Amygdala (tissue), 56 donors: ENCODE data around the gene CDC42BPB.
"Not testable (repeated sequence)": the region's sequence is repeated elsewhere in the genome, so short reads cannot be mapped to it uniquely, and the experiment has no call there.

ENCODE experiments used
- DNase-seq, 56 donors: peaks; one replicate each; lab custom pipeline; 2025; lab: John Stamatoyannopoulos, UW

Gene CDC42BPB

DNA sequence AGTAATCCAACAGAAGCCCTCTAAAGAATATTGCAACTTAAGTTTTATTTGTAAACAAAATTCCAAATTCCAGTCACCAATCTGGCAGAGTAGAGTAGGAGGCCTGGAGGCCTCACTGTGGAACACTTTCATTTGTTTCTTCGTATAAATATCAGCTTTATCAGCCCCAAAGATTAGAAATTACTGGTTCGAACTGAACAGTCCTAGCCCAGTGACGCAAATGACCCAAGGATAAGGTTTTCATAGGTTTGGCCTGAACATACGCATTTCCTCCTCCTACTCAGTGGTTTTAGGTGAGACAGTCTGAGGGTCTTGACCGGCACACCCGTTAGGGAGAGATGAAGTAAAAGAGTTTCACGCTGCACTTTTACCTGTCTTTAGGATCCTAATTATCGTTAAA lies 1.7 kb downstream of the CDC42BPB start:
- no peak for DNase-seq

DNA sequence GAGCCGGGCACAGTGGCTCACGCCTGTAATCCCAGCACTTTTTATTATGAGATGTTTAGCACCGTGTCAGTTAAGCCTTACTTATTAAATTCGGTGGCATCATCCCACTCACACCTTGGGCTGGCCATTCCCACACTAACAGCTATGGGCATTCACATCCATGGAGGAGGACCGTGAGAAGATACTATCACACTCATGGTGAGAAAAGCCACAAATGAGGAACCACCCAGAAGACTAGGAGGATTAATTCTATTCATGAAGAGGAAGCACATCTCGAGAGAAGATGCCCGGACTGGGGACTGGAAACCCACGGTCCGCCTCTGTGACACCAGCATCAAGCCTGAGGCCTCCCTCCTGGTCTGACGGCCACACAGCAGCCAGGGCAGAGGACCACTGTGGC lies 4.9 kb downstream of the CDC42BPB start:
- DNase-seq, result no peak

GRCh38 chr14:103050935-103051334 lies 6.4 kb downstream of the CDC42BPB start:
- DNase-seq, result no peak

DNA sequence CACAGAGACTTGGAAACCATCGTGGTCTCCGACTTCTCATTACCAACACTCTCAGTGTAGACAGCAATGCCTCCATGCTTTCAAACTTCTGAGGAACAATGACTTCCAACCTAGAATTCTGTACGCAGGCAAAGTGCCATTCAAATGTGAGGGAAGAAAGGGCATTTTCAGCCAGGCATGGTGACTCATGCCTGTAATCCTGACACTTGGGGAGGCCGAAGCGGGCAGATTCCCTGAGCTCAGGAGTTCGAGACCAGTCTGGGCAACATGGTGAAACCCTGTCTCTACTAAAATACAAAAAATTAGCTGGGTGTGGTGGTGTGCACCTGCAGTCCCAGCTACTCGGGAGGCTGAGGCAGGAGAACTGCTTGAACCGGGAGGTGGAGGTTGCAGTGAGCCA lies 9.9 kb downstream of the CDC42BPB start:
- DNase-seq, result not testable (repeated sequence)

DNA sequence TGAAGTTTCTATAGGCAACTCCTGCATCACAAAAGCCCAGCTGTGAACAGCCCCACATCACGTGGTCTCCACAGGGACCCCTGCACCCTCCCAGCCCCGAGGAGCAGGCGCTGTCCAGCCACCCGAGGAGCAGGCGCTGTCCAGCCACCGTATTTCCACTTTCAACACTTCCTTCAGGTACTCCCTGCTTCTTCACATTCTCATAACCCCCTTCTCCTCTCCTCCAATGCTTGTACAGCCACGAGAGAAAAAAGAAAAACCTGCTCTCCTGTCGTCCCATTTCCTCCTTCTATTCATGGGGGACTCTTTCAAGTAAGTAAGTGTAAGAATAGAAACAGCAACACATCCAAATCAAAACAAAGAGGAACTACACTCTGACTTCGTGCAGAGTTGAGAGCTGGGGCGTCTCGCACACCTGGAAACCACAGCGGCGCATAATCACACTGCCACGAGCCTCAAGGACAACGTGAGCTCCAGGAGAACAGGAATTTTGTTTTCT lies 11.9 kb downstream of the CDC42BPB start:
- DNase-seq, result no peak

- no peak for DNase-seq
Observed at GRCh38 chr14:103043257-103044015, 13.9 kb downstream of the CDC42BPB start.

DNA sequence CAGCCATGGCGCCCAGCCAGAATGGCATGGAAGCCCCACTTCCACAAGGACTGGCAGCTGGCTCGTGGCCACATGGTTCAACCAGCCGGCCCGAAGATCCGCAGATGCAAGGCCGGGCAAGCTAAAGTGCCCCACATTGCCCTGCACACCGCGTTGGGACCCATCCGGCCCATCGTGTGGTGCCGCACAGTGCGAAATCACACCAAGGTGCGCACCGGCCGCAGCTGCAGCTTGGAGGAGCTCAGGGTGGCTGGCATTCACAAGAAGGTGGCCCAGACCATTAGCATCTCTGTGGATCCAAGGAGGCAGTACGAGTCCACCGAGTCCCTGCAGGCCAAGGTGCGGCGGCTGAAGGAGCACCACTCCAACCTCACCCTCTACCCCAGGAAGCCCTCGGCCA lies 15.9 kb downstream of the CDC42BPB start:
- DNase-seq, result no peak

- DNase-seq, result no peak
Observed at GRCh38 chr14:103033681-103034096, 23.7 kb downstream of the CDC42BPB start.

DNA sequence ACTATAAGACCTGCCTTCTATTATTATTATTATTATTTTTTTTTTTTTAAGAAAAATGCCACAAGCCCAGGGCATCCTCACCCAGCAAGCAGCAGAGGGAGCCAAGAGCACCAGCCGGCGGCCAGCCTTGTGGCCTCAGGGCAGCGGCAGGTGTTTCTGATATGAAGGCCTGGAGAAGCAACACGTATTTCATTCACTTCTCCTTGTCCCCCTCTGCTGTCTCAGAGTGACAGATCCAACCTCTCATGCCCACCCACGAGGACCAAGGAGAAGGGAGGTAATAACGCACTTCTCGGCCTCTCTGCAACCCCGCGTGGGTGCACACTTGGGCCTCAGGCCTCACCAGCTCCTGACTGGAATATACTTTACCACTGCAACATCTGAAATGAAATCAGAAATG lies 25.4 kb downstream of the CDC42BPB start:
- no peak for DNase-seq

- DNase-seq, result no peak
Observed at GRCh38 chr14:103031566-103031911, 25.8 kb downstream of the CDC42BPB start.

GRCh38 chr14:103030741-103031565 lies 26.4 kb downstream of the CDC42BPB start:
- no peak for DNase-seq

- no peak for DNase-seq
Observed at GRCh38 chr14:103029936-103030335, 27.4 kb downstream of the CDC42BPB start.

GRCh38 chr14:103028772-103029171 lies 28.6 kb downstream of the CDC42BPB start:
- DNase-seq, result no peak

DNA sequence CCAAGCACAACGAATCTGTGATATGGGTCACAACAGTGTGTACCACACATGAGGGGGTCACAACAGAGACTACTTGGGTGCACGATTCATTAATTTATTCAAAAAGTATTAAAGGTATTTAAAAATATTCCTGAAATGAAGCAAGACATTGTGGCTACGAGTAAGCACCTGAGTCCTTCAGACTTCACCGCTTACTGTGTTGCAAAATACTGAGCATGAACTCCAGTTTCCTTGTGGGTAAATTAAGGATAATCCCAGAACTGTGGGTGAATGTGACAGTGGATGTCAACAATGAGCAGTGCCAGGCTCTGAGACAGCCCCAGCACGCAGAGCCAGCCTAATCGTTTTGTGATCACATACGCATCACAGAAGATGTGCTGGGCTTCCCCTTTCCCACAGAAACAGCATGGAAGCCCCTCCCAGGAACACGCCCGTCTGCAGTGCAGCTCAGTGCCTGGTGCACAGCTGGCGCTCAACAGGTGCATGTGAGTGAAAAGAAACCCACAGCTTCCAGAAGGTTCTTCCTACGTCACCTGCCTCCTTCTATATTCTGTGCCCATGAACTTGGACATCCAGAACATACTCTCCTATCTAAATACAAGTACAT lies 29.1 kb downstream of the CDC42BPB start:
- DNase-seq, result no peak

GRCh38 chr14:103027451-103027850 lies 29.9 kb downstream of the CDC42BPB start:
- DNase-seq, result no peak

DNA sequence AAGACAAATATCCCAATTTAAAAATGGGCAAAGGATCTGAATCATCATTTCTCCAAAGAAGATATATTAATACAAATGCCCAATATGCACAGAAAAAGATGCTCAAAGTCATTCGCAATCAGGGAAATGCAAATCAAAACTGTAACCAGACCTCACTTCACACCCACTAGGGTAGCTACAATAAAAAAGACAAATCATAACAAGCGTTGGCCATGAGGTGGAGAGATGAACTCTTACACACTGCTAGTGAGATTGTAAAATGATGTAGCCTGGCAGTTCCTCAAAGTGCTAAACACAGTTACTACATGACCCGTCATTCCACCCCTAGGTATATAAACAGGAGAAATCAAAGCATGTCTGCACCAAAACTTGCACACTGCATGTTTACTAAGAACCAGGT lies 30.4 kb downstream of the CDC42BPB start:
- DNase-seq, result no peak

DNA sequence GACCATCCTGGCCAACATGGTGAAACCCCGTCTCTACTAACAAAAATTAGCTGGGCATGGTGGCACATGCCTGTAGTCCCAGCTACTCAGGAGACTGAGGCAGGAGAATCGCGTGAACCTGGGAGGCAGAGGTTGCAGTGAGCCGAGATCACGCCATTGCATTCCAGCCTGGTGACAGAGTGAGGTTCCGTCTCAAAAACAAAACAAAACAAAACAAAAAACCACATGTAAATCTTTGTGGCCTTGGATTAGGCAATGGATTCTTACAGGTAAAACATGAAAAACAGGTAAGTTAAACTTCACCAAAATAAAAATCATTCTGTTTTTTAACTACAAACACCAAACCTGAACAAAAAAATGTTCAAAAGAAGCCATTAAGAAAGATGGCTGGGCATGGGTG lies 31.2 kb downstream of the CDC42BPB start:
- DNase-seq, result not testable (repeated sequence)

GRCh38 chr14:103023881-103024473 lies 33.4 kb downstream of the CDC42BPB start:
- DNase-seq, result no peak

- peak in 2 of 56 donors; percentile 45 to 47 for DNase-seq
Observed at GRCh38 chr14:103022685-103023044, 34.7 kb downstream of the CDC42BPB start.

GRCh38 chr14:103022002-103022684 lies 35.2 kb downstream of the CDC42BPB start:
- DNase-seq, result peak in 15 of 56 donors; percentile 29 to 57 (median 39)

DNA sequence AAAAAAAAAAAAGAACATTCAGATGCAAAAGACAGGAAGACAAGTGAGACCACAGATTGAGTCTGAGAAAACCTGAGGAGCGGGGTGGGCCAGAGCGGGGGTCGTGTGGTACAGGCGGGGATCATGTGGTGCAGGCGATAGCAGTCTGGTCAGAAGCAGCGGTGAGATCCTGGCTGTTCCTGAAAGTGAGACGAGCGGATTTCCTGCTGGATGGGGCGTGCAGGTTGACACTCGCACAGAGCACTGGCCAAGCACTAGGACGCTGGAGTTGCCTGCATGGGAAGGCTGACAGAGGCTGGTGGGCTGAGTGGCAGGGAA lies 35.7 kb downstream of the CDC42BPB start:
- no peak for DNase-seq
